Measurements from ENCODE around the gene IMPA2. TPM values are rescaled to one million over a fixed set of nuclear protein-coding genes. Genes with fewer than 3 reads are reported as not detected.

Gene IMPA2
- total and polyA plus RNA-seq, 7 donors = 61.4 to 342 (median 196) TPM

GRCh38 chr18:12041561-12041960, 60.3 kb downstream of the IMPA2 start:
- Histone ChIP-seq H3K9me3 (no peaks in the 10 kb centered on the region), H3K4me1 (peaks cover 6% of the 10 kb centered on the region), H3K27me3 (ENCODE audit: insufficient read depth in 3 of 3, low read length in 2 of 3) (no peaks in the 10 kb centered on the region), H3K4me3 (no peak overlapping the region), H3K27ac (no peak overlapping the region), H3K36me3 (ENCODE audit: insufficient read depth in 1 of 2, low read depth in 1 of 2) (no peaks in the 10 kb centered on the region)
- DNase-seq (no peak), ATAC-seq (no peak)
- TF ChIP-seq, protein P1, sequence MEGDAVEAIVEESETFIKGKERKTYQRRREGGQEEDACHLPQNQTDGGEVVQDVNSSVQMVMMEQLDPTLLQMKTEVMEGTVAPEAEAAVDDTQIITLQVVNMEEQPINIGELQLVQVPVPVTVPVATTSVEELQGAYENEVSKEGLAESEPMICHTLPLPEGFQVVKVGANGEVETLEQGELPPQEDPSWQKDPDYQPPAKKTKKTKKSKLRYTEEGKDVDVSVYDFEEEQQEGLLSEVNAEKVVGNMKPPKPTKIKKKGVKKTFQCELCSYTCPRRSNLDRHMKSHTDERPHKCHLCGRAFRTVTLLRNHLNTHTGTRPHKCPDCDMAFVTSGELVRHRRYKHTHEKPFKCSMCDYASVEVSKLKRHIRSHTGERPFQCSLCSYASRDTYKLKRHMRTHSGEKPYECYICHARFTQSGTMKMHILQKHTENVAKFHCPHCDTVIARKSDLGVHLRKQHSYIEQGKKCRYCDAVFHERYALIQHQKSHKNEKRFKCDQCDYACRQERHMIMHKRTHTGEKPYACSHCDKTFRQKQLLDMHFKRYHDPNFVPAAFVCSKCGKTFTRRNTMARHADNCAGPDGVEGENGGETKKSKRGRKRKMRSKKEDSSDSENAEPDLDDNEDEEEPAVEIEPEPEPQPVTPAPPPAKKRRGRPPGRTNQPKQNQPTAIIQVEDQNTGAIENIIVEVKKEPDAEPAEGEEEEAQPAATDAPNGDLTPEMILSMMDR (IDR thresholded peaks at IDR 0.05) = no peak
- 66 to 73% (median 67%) methylated on average over 5 of the region's 5 CpGs for WGBS, 3 donors
- intact Hi-C loops (cut with DNase I) = loop anchor here in 1 of 2 donors (10.0 kb wide), 2 partner anchors 193 to 307 kb away; no protein-coding TSS in a partner anchor

DNA sequence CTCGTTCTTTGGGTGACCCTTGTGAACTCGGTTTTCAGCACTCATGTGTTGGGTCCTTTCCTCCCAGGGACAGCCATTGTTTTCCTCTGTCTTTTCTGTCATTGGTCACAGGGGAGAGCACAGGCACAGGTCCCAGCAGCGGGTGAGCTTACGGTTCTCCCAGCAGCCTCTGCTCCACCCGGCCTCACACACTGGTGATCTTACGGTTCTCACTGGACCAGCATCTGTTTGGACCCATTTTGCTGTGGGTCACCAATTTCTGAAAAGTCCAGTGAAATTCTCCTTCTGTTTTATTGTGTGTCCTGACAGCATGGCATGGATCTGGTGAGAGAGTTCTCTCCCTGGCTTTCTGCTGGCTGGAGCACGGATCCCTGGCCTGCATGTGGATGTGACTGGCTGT, 62.5 kb downstream of the IMPA2 start:
- Histone ChIP-seq H3K4me1 (peaks cover 4% of the 10 kb centered on the region), H3K36me3 (ENCODE audit: insufficient read depth in 1 of 2, low read depth in 1 of 2) (no peaks in the 10 kb centered on the region), H3K27me3 (ENCODE audit: insufficient read depth in 3 of 3, low read length in 2 of 3) (no peaks in the 10 kb centered on the region), H3K4me3 (no peak overlapping the region), H3K27ac (no peak overlapping the region), H3K9me3 (no peaks in the 10 kb centered on the region)
- ATAC-seq (no peak), DNase-seq (no peak)
- TF ChIP-seq, protein P1 (IDR thresholded peaks at IDR 0.05) = no peak
- intact Hi-C loops (cut with DNase I) = loop anchor here in 1 of 2 donors (10.0 kb wide), 2 partner anchors 191 to 309 kb away; no protein-coding TSS in a partner anchor
- 67 to 79% (median 72%) methylated on average over 7 of the region's 7 CpGs for WGBS, 3 donors

DNA sequence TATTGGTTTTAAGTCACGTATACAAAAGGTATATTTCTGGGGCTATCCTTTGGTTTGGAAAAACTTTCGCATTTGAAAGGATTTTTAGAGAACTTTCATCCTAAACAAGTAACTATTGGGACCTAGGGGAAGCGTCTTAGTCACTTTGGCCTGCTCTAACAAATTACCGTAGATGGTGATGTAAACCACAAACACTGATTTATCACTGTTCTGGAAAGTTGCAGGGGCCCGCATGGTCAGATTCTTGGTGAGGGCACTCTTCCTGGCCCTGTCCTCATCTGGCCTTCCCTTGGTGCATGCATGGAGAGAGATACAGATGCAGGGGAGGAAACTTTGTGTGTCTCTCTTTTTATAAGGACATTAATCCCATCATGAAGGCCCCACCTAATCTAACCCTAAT, 63.3 kb downstream of the IMPA2 start:
- no peaks in the 10 kb centered on the region for H3K4me1 ChIP-seq
- H3K4me3 ChIP-seq = no peak overlapping the region
- TF ChIP-seq, protein P1 (IDR thresholded peaks at IDR 0.05) = no peak
- no peak overlapping the region for H3K27ac ChIP-seq
- H3K27me3 ChIP-seq (ENCODE audit: insufficient read depth in 3 of 3, low read length in 2 of 3) = no peaks in the 10 kb centered on the region
- intact Hi-C loops (cut with DNase I) = loop anchor here in 1 of 2 donors (10.0 kb wide), 2 partner anchors 190 to 310 kb away; no protein-coding TSS in a partner anchor
- no peaks in the 10 kb centered on the region for H3K36me3 ChIP-seq (ENCODE audit: insufficient read depth in 1 of 2, low read depth in 1 of 2)
- ATAC-seq = no peak
- DNase-seq = no peak
- no peaks in the 10 kb centered on the region for H3K9me3 ChIP-seq
- 72 to 93% (median 91%) methylated on average over 5 of the region's 5 CpGs for WGBS, 3 donors

DNA sequence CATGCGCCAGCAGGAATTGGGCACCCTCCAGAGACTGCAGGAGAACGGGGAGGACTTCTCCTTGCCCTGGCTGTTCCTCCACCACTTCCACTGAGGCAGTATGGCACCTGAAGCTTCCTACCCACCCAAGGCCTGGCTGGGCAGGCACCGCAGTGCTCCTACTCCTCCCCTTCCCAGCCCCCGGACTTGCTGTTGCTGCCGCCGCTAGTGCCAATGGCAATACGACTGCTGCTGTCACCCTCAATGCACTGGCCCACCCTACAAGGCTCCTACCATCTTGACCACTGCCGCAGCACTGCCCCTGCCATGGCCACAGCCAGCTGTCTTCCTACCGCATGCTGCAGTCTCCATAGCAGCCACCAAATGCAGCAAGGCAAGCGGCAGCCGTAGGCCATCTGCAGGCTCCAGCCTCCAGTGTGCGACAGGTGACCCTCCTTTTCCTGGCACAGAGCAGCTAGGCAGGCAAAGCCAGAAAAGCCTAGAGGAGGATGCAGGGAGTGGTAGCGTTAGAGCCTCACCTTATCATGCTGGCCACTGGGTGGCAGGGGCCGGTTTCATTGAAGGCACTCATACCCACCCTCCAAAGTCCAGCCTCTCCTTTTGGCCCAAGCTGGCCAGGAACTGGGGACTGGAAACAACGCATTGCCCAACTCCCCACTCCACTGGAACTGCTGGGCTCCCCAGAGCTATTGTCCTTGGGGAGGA, 64.9 kb downstream of the IMPA2 start:
- ATAC-seq (peak in 1 of 4 donors; percentile 15), DNase-seq (no peak)
- Histone ChIP-seq H3K9me3 (no peaks in the 10 kb centered on the region), H3K4me1 (no peaks in the 10 kb centered on the region), H3K27ac (no peak overlapping the region), H3K36me3 (ENCODE audit: insufficient read depth in 1 of 2, low read depth in 1 of 2) (no peaks in the 10 kb centered on the region), H3K4me3 (no peak overlapping the region), H3K27me3 (ENCODE audit: insufficient read depth in 3 of 3, low read length in 2 of 3) (no peaks in the 10 kb centered on the region)
- WGBS, 3 donors = 76 to 82% (median 81%) methylated on average over 14 to 15 of the region's 15 CpGs
- intact Hi-C loops (cut with DNase I) = loop anchor here in 1 of 2 donors (10.0 kb wide), 2 partner anchors 189 to 311 kb away; no protein-coding TSS in a partner anchor
- TF ChIP-seq, protein P1 (IDR thresholded peaks at IDR 0.05) = no peak
